ENCODE measurements around the gene NR0B2. TPM values are rescaled to one million over a fixed set of nuclear protein-coding genes. Genes with fewer than 3 reads are reported as not detected.

The NR0B2 gene
- total and polyA plus RNA-seq, 2 of the 13 experiments (the other 11 are each of a cell fraction or from before 2014, with no cell fraction given), result 72.5 to 133 TPM

GRCh38 chr1:26900001-26900814 is 13.6 kb downstream of the NR0B2 start, which contains the start of gene GPATCH3 (continued):
- no peak for TF ChIP-seq CERS6 (CRISPR knock-in tag; IDR thresholded peaks at IDR 0.05)
- no peak for TF ChIP-seq ZSCAN12 (CRISPR knock-in tag; IDR thresholded peaks at IDR 0.05)
- no peak for TF ChIP-seq EEA1 (CRISPR knock-in tag; IDR thresholded peaks at IDR 0.05; ENCODE audit: borderline replicate concordance)
- peak; percentile 39; the same call in 1 of the 2 replicates for TF ChIP-seq ZNF430 (CRISPR knock-in tag; IDR thresholded peaks at IDR 0.05)
- TF ChIP-seq HHEX (CRISPR knock-in tag; IDR thresholded peaks at IDR 0.05), result no peak
- peak; percentile 87 for TF ChIP-seq BORCS8-MEF2B (CRISPR knock-in tag; IDR thresholded peaks at IDR 0.05)
- TF ChIP-seq ZNF234 (CRISPR knock-in tag; conservative IDR thresholded peaks at IDR 0.05), result no peak
- peak; percentile 73 for TF ChIP-seq ISL2 (CRISPR knock-in tag; IDR thresholded peaks at IDR 0.05)
- no peak for TF ChIP-seq ZFP36L1 (CRISPR knock-in tag; IDR thresholded peaks at IDR 0.05)
- no peak for TF ChIP-seq SRSF9 (IDR thresholded peaks at IDR 0.05; ENCODE audit: borderline replicate concordance, insufficient read depth, low read depth, low read length, poor library complexity, severe bottlenecking)
- TF ChIP-seq FOSL2 (CRISPR knock-in tag; IDR thresholded peaks at IDR 0.05), result peak; percentile 30; the same call in 1 of the 2 replicates
- TF ChIP-seq AFF4 (CRISPR knock-in tag; IDR thresholded peaks at IDR 0.05), result no peak
- no peak for TF ChIP-seq KLF9 (CRISPR knock-in tag; IDR thresholded peaks at IDR 0.05; ENCODE audit: low read depth)
- peak; percentile 89 for TF ChIP-seq ZFY (CRISPR knock-in tag; IDR thresholded peaks at IDR 0.05)
- peak; percentile 76; the same call in 1 of the 2 replicates for TF ChIP-seq ZNF891 (CRISPR knock-in tag; IDR thresholded peaks at IDR 0.05)
- no peak for TF ChIP-seq ZNF567 (CRISPR knock-in tag; IDR thresholded peaks at IDR 0.05; ENCODE audit: borderline replicate concordance)
- TF ChIP-seq GMEB1 (CRISPR knock-in tag; IDR thresholded peaks at IDR 0.05; ENCODE audit: borderline replicate concordance), result peak; percentile 73
- TF ChIP-seq ZFX (CRISPR knock-in tag; IDR thresholded peaks at IDR 0.05; ENCODE audit: low read depth), result peak; percentile 89
- no peak for TF ChIP-seq HOXA9 (CRISPR knock-in tag; IDR thresholded peaks at IDR 0.05; ENCODE audit: borderline replicate concordance)
- TF ChIP-seq IRX3 (CRISPR knock-in tag; IDR thresholded peaks at IDR 0.05; ENCODE audit: borderline replicate concordance, low read depth), result peak; percentile 83; the same call in 1 of the 2 replicates
- peak; percentile 23; the same call in 1 of the 2 replicates for TF ChIP-seq ZFP37 (CRISPR knock-in tag; IDR thresholded peaks at IDR 0.05; ENCODE audit: borderline replicate concordance)
- TF ChIP-seq ZNF354B (CRISPR knock-in tag; IDR thresholded peaks at IDR 0.05), result 0 out of 2 replicates have a peak, but pooled peaks have one; percentile 64
- TF ChIP-seq ZNF773 (CRISPR knock-in tag; IDR thresholded peaks at IDR 0.05; ENCODE audit: borderline replicate concordance), result no peak
- TF ChIP-seq GZF1 (CRISPR knock-in tag; IDR thresholded peaks at IDR 0.05), result no peak

Data from HepG2 (cell line).